Midbrain (tissue), 1 donor: ENCODE data around the gene EIF5.
"Not testable (repeated sequence)": the region's sequence is repeated elsewhere in the genome, so short reads cannot be mapped to it uniquely, and the experiment has no call there.

Experiments used
- DNase-seq: peaks from one replicate; lab custom pipeline; 2025; lab: John Stamatoyannopoulos, UW

EIF5 gene

DNA sequence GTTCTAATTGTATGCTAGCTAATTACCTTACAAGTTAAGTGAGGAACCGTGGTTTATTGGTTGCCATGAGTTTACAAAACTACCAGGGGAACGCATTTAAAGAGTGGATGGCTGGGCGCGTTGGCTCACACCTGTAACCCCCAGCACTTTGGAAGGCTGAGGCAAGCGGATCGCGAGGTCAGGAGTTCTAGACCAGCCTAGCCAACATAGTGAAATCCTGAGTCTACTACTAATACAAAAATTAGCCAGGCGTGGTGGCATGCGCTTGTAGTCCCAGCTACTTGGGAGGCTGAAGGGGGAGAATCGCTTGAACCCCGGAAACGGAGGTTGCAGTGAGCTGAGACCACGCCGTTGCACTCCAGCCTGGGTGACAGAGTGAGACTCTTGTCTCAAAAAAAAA is 2.2 kb downstream of the EIF5 start:
- DNase-seq: no peak

DNA sequence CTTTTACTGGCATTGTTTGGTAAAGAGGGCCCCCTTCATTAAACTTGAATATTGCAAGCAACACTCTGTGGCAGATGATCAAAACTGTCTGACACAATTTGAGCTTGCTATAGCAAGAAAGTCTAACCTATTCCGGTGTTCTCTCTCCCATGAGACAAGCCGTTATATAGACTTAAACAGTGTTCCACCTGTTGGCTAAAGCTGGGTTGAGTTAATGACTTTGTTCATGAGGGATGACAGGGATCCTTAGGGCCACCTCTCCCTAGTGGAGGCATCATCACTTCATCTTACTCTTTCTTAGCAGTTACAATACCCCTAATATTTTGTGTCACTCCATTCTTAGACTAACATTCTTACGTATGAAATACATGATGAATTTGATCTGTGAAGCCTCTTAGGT is 3.8 kb downstream of the EIF5 start:
- DNase-seq: no peak

DNA sequence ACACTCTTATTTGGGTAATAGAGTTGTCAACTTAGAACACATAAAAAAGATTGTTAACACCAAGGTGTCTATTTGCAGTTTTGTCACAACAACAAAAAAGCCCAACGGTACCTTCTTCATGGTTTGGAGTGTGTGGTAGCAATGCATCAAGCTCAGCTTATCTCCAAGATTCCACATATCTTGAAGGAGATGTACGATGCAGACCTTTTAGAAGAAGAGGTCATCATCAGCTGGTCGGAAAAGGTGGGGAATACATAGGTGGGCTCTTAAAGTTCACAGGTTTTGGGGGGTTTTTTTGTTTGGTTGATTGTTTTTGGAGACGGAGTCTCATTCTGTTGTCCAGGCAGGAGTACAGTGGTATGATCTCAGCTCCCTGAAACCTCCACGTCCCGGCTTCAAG is 5.5 kb downstream of the EIF5 start:
- DNase-seq: no peak

DNA sequence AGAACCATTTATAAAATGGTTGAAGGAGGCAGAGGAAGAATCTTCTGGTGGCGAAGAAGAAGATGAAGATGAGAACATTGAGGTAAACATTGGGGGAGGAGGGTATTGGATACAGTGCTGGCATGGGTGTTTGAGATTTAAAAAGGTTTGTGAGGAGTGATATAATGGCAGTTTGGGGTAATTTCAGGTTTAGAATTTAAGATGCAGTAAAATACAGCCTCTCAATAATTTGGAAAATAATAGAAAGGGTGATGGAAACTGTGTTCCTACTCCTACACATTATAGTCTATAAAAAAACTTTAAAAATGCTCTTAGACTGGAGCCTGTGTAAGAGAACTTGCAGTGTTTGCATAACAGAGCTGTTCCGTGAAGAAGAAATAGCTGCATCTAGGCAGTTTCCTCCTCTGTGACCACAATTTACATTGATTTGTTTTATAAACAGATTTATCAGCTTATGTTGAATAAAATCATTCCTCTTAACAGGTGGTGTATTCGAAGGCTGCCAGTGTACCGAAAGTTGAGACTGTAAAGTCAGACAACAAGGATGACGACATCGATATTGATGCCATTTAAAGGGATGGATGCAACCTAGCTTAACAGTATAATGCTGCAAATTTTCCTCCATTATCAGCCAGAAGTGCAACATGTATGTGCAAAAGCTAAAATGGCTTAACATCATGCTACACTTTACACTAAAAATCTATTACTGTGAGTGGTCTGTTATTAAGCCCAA is 6.6 kb downstream of the EIF5 start:
- DNase-seq: no peak

DNA sequence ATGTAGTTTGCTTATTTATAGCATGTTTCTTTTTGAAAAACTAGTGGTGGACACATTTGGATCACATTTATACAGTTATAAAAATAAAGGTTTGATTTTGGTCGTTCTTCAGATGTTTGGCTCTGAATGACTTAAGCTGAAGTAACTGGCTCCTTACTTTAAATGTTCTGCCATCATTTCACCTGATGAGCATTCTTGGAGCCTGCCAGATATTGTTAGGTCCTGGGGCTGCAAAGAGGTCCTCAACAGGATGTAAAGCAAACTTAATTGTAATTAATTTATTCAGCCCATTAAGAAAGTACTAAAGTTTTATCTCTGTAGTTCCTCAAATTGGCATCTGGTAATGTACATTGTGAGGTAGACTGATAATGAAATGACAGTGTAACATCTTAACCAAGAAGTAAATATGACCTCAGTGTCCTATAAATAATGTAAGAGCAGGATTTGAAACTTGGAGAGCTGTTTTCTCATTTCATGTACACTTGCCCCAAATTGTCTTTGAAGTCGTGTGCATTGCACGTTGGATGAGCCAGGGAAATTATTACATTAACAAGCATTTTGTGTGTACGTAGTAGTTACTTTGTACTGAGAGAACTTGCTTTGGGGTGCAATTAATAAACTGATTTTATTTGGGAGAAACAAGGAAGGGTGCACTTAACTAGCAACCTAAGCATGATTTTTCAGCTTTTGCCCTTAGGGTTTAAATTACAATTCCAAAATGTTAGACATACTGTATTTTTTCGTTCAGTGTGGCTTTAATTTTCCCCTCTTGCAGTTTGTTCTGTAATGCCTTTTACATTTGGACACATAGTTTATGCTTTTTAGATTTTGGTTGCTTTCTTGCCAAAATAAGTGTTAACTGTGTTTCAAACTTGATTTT is 7.5 kb downstream of the EIF5 start:
- no peak for DNase-seq

DNA sequence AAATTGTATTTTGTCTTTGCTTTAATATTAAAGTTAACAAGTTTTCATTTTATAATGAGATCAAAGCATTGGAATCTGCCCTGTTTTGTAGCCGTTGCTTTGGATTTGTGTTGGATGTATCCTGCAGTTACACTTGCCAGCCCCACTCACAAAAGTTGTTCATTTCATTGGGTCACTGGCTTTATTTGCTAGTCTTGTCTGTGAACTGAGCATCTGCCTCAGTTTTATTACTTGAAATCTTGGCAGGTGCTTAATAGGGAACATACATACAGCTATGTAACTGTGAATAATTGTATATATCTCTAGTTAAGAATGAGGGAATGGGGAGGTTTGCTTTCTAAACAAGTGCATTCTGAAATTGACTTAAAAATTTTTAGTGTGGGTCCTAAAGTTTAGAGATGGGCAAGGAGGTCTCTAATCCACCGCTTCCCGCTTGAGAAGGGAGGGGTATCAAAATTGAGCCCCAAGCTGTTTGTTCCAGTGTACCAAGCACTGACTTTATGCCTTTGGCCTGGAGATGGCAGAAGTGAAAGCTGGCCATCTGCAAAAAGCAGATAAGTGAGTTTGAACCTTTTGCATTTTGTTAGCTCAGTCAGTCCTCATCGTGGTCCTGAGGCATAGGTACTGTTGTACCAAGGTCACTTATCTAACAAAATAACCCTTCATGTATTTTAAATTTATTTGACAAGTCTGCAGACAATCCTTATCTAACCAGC is 9.3 kb downstream of the EIF5 start:
- no peak for DNase-seq

DNA sequence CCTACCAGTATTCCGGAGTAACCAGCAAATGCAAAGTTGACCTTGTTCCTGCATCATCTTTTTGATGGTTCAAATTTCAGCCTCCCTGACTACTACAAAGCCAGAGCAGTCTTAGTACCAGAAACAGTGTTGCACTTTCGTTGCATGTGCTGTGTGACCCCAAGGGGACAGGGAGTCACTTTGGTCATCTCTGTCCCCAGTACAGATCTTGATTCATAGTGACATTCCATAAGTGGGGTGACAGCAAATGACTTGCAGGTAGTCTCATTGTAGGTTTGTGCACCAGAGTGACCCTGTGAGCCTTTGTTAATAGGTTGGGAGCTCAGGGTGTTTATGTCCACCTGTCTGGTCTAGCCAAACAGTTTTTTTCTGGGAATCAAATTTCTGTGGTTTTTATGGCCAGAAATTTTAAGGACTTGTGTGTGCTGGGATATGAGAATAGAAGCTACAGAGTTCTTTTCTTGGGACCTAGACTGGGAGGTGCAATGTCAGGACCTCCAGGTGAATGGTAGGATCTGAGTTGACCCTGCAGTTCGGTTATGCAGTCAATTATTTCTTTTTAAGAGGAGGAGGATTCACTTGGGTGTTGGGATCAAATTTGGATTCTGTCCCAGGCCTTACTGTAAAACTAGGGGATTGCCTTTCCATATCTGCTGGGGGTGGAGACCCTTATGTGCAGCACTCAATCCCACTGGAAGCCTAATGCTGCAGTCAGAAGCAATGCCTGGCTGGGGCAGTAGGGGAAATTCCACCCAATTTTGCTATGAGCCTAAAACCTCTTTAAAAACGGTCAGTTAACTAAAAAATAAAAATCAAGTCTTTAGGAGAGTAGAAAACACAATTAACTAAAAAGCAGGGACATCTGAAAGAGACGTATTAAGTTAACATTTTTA is 10.1 kb downstream of the EIF5 start:
- DNase-seq: no peak

DNA sequence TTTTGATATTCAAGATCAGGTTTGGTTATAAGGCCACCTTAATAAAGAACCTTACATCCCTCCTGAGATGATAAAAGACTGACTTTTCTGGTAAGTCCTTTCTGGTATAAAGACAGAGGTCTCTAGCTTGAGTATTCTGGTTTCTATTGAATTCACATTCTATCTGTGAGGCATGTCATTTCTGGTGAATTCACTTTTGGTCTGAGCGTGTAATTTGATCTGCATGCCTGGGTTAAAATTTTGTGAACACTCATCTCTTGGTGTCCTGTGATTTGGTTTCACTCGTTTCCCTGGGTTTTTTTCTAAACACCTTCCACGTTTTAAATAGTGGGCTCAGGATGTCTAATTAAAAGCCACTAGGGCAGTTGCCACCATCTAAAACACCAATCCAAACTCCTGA is 12.2 kb downstream of the EIF5 start:
- DNase-seq: no peak

DNA sequence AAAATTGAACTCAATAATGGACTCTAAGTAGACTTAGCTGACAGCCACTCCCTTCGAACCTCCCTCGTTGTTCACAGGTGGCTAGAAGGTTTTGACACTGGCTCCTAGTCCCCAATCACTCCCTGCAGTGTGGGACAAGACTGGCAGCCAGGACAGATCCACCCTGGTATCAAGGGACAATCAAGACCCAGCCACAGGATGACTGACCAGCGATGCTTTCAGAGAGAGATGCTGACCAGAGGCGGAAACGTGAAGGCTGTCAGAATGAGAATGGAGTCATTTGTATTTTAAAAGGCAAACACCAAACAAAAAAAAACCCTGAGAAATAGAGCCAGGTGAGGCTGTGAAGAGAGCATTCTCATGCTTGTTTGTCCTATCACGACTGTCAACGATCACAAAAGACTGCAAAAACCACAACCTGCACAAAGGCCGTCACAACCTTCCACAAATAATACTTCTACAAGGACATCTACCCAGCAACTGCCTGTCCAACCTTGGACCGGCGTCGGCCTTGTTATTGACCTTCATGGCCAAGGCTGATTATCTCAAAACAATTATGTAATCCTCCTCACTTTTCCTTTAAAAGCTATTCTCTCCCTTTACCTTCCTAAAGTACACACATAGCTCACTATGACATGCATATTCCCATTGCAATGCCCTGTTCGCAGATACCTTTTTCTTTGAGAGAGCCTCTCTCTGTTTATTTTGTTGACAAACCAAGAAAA is 13.2 kb downstream of the EIF5 start:
- no peak for DNase-seq

DNA sequence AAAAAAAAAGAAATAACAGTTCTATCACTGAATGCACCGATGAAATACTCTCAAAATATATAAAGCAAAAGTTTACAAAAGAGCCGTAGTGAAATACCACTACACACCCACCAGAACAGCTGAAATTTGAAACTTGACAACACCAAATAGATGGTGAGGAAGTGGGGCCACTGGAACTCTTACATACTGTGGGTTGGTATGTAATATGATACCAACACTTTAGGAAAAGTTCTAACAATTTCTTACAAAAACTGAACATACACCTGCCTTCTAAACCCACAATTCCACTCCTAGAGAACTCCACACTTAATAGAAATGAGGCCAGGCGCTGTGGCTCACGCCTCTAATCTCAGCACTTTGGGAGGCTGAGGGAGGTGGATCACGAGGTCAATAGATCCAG is 14.1 kb downstream of the EIF5 start:
- no peak for DNase-seq

DNA sequence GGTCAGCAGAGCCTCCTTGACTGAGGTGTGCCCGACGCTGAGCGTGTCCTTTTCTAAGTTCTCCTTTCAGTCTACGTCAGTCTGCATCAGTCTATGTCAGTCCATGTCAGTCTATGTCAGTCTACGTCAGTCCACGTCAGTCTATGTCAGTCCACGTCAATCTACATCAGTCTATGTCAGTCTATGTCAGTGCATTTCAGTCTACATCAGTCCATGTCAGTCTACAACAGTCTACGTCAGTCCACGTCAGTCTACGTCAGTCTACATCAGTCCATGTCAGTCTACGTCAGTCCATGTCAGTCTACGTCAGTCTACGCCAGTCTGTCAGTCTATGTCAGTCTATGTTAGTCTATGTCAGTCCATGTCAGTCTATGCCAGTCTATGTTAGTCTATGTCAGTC is 15.9 kb downstream of the EIF5 start:
- no peak for DNase-seq

DNA sequence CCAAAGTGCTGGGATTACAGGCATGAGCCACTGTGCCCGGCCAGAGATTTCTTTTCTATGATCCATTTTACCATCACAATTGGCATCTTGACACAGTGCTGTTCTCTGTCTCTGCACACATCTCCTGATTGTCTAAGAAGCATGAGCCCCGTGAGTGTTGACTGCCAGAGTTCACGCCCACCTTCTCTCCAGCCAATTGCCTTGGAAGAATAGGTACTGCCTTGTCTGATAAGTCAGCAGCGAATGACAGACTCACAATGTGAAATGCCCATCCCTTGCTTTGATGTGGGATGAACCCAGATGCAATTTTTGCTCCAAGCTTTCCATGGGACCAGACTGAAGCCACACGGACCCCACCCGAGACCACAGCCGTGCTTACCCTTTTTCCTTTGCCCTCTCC is 19.3 kb downstream of the EIF5 start:
- no peak for DNase-seq

DNA sequence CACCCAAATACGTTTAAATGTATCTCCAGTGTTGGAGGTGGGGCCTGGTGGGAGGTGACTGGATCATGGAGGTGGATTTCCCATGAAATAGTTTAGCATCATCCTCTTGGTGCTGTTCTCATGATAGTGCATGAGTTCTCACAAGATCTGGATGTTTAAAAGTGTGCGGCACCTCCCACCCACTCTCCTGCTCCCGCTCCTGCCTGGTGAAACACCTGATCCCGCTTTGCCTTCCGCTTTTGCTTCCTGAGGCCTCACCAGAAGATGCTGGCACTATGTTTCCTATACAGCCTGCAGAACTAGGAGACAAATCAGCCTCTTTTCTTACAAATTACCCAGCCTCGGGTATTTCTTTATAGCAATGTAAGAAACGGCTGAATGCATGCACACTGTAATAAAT is 20.1 kb downstream of the EIF5 start:
- DNase-seq: no peak

DNA sequence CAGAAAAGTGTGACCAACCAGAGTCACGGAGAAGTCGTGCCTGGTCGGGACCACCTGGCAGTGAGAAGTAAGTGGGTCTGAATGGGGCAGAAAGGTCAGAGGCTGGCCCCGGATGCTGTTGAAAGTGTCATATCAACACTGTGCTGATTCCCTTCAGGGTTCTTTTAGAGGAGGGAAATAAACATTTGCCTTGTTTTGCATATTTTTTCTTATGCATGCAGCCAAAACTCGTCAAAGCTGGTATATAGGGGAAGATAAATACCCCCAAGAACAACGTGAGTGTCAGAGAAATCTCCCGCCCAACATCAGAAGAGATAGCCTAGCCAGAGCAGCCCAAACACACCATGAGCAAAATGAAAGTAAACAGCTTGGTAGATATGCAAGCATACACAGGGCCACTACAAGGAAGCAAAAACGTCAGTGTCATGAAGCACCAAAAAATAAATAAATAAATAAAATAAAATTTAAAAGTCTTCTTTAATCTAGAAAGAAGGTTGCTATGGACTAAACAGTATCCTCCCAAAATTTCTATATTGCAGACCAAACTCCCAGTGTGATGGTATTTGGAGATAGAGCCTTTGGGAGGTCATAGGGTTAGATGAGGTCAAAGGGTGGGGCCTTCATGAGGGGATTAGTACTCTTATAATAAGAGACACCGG is 22.1 kb downstream of the EIF5 start:
- no peak for DNase-seq

DNA sequence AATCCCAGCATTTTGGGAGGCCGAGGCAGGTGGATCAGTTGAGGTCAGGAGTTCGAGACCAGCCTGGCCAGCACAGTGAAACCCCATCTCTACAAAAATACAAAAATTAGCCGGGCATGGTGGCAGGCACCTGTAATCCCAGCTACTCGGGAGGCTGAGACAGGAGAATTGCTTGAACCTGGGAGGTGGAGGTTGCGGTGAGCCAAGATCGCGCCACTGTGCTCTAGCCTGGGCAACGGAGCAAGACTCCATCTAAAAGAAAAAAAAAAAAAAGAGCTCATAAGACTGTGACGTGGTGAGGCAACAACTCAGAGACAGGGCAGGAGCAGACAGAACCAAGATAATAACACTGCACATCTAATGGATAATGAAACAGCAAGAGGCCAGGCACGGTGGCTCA is 23.5 kb downstream of the EIF5 start:
- not testable (repeated sequence) for DNase-seq

DNA sequence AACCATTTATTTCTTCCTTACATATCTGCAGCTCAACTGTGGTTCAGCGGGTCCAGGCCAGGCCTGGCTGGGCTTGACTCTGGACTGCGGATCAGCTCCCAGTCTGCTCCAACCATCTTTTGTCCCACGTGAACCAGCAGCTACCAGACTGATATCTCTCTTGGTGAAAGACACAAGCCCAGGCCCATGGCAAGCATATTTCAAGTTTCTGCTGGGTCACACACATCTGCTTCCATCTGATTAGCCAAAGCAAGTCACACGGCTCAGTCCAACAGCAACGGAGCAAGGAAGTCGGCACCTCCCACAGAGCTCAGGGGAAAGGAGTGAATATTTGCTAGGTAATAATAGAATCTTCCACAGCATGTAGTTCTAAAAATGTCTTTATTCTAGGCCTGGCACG is 26.5 kb downstream of the EIF5 start:
- DNase-seq: no peak

DNA sequence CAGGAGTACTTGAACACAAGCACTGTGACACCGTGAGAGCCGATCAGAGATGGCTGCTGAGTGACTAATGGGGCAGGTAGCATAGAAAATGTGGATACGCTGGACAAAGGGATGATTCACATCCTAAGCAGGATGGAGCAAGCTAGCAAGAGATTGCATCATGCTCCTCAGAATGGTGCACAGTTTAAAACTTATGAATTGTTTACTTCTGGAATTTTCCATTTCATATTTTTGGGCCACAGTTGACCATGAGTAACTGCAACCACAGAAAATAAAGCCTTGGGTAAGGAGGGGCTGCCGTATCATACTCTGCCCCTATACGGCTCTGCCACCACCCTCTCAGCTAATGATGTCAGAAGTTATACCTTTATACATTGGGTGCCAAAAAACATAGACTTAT is 27.8 kb downstream of the EIF5 start:
- DNase-seq: no peak

DNA sequence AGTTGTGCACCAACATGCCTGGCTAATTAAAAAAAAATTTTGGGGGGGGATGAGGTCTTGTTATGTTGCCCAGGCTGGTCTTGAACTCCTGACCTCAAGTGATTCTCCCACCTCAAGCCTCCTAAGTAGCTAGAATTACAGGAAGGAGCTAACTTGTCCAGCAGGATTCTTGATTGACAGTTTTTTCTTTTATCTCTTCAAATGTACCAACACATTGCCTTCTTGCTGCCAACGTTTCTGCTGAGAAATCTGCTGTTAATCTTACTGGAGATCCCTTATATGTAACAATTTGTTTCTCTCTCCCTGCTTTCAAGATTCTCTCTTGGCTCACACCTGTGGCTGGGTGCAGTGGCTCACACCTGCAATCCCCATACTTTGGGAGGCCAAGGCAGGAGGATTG is 28.7 kb downstream of the EIF5 start:
- DNase-seq: no peak

DNA sequence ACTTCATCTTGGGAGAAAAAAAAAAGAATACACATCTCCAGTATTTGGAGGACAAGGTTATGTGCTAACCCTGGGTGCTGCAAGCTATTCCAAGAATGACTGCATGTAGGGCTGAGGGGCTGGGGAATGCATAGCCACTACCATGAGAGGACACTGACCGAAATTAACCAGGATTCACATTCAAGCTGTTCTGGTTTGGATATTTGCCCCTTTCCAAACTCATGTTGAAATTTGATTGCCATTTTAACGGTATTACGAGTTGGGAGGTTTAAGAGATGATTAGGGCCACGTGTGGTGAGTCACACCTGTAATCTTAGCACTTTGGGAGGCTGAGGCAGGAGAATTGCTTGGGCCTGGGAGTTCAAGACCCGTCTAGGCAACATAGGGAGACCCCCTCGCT is 32.7 kb downstream of the EIF5 start:
- no peak for DNase-seq

DNA sequence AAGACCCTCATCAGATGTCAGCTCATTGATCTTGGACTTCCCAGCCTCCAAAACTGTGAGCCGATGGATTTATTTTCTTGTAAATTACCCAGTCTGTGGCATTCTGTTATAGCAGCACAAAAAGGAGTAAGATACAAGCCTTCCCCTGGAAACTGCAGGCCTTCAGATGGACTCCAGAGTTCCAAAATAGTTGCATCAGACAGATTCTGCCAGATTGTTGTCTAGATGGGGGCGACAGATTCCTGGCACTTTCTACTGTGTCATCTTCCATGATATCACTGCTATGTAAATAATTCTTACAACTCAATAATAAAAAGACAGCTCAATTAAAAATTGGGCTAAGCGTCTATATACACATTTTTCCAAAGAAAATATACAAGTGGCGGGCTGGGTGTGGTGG is 34.0 kb downstream of the EIF5 start:
- no peak for DNase-seq

DNA sequence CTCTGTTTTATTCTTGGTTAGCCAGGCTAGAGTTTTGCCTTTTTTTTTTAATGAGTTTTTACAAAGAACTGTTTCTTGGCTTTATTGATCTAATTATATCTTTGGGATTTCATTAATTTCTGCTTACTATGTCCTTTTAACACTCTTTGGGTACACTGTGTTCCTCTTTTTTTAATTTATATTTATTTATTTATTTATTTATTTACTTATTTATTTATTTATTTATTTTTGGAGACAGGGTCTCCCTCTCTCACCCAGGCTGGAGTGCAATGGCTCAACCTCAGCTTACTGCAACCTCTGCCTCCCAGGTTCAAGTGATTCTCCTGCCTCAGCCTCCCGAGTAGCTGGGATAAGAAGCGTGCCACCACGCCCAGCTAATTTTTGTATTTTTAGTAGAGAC is 36.0 kb downstream of the EIF5 start:
- DNase-seq: no peak
